IMR-90 (cell line): Measurements from ENCODE around the gene BRPF3.

Experiments
- BHLHE40 ChIP-seq: fragments of 150-350 bp; IDR thresholded peaks from 2 replicates; pipeline ENCODE4 v1.6.1; 2016; ENCODE audit warnings: mild to moderate bottlenecking, low read depth, low read length
- CEBPB ChIP-seq: IDR thresholded peaks from 2 replicates; pipeline ENCODE4 v1.6.1; 2012; ENCODE audit warnings: low read depth, low read length, improper control_type of control experiment
- FOS ChIP-seq: fragments of 150-350 bp; IDR thresholded peaks from 2 replicates; pipeline ENCODE4 v1.6.1; 2016; ENCODE audit warnings: low read depth, low read length
- MXI1 ChIP-seq: IDR thresholded peaks from 2 replicates; pipeline ENCODE4 v1.6.1; 2012; ENCODE audit warnings: low read depth, mild to moderate bottlenecking, low read length, moderate library complexity, borderline replicate concordance
- POLR2A ChIP-seq: IDR thresholded peaks from 2 replicates; pipeline ENCODE4 v1.6.1; 2012; ENCODE audit warnings: mild to moderate bottlenecking, low read depth, low read length
- RAD21 ChIP-seq: IDR thresholded peaks from 2 replicates; pipeline ENCODE4 v1.6.1; 2012; ENCODE audit warnings: low read length, improper control_type of control experiment
- RFX5 ChIP-seq: IDR thresholded peaks from 2 replicates; pipeline ENCODE4 v1.8.0; 2012; ENCODE audit warnings: low read depth, mild to moderate bottlenecking, low read length, moderate library complexity
- TF ChIP-seq, protein P1 (sequence below): conservative IDR thresholded peaks from 2 replicates; pipeline ENCODE4 v1.5.1; 2012; ENCODE audit warnings: mild to moderate bottlenecking, low read depth, low read length, improper control_type of control experiment
- TF ChIP-seq, protein P2 (sequence below): fragments of 150-350 bp; IDR thresholded peaks from 2 replicates; pipeline ENCODE4 v1.6.1; 2016; ENCODE audit warnings: low read depth, mild to moderate bottlenecking, low read length, moderate library complexity, borderline replicate concordance

DNA sequence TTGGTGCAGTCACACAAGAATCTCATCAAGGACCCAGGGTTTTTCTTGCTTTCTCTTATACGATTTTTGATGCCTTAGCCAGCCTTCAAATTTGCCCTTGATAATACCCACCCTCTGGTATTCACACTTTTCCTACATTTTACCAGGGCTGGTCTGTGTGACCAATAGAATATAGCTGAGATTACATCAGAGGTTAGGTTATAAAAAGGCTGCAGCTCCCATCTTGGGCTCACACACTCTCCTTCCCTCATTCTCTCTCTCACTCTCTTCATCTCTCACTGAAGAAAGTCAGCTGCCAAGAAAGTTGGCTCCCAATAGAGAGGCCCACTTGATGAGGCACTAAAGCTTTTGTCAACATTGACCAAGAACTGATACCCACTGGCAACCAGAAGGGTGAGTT is 69.2 kb downstream of the BRPF3 start:
- TF ChIP-seq, protein P1, sequence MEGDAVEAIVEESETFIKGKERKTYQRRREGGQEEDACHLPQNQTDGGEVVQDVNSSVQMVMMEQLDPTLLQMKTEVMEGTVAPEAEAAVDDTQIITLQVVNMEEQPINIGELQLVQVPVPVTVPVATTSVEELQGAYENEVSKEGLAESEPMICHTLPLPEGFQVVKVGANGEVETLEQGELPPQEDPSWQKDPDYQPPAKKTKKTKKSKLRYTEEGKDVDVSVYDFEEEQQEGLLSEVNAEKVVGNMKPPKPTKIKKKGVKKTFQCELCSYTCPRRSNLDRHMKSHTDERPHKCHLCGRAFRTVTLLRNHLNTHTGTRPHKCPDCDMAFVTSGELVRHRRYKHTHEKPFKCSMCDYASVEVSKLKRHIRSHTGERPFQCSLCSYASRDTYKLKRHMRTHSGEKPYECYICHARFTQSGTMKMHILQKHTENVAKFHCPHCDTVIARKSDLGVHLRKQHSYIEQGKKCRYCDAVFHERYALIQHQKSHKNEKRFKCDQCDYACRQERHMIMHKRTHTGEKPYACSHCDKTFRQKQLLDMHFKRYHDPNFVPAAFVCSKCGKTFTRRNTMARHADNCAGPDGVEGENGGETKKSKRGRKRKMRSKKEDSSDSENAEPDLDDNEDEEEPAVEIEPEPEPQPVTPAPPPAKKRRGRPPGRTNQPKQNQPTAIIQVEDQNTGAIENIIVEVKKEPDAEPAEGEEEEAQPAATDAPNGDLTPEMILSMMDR = no peak
- TF ChIP-seq CEBPB = no peak
- no peak for TF ChIP-seq BHLHE40
- no peak for TF ChIP-seq POLR2A
- no peak for TF ChIP-seq FOS
- TF ChIP-seq RFX5 = no peak
- no peak for TF ChIP-seq RAD21
- TF ChIP-seq, protein P2, sequence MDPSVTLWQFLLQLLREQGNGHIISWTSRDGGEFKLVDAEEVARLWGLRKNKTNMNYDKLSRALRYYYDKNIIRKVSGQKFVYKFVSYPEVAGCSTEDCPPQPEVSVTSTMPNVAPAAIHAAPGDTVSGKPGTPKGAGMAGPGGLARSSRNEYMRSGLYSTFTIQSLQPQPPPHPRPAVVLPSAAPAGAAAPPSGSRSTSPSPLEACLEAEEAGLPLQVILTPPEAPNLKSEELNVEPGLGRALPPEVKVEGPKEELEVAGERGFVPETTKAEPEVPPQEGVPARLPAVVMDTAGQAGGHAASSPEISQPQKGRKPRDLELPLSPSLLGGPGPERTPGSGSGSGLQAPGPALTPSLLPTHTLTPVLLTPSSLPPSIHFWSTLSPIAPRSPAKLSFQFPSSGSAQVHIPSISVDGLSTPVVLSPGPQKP = no peak
- no peak for TF ChIP-seq MXI1
